B cell (primary cell): Measurements from ENCODE around the gene CACNA2D3.

ENCODE experiments used
- CTCF ChIP-seq: fragments of 200-600 bp; IDR thresholded peaks from one replicate; pipeline ENCODE4 v1.8.0; 2022; ENCODE audit warnings: antibody characterized with exemption, mild to moderate bottlenecking
- EZH2 ChIP-seq: IDR thresholded peaks from 2 replicates; pipeline ENCODE4 v1.6.1; 2012; ENCODE audit warnings: borderline replicate concordance, low read depth, mild to moderate bottlenecking, moderate library complexity, low read length; ENCODE audit not compliant: insufficient read depth, poor library complexity, severe bottlenecking

- no peak for TF ChIP-seq CTCF
- TF ChIP-seq EZH2 = no peak
These were observed 106.5 kb downstream of the CACNA2D3 start for GRCh38 chr3:54228806-54229205.
